Naive thymus-derived CD8-positive, alpha-beta T cell (primary cell): ENCODE data around the gene CLEC4C. TPM values are rescaled to one million over a fixed set of nuclear protein-coding genes. Genes with fewer than 3 reads are reported as not detected.
"Not testable (repeated sequence)": the region's sequence is repeated elsewhere in the genome, so short reads cannot be mapped to it uniquely, and the experiment has no call there.

Experiments used
- ATAC-seq, 2 donors: fragments of 150-1000 bp; cut with Tn5 transposase in 1 of 2; sonication (Bioruptor Pico), chemical (Tn5 transposase) in 1 of 2; 1 replicate in 1 of 2; 2 replicates in 1 of 2; pipeline ENCODE4 v1.10.0; 2021; ENCODE audit warnings: mild to moderate bottlenecking in 2 of 2, moderate library complexity in 2 of 2
- POLR2A ChIA-PET: fragments of 350-600 bp; sonication (Branson Sonifier 250); formaldehyde crosslinking; loops from one replicate; lab custom pipeline; 2021; ENCODE audit warnings: antibody characterized with exemption; lab: Charles Lee
- DNase-seq, 10 donors: peaks; one replicate each; pipeline versions ENCODE4 v3.0.0 to v3.0.0-alpha.2; 2020 to 2022
- H3K27ac Mint-ChIP-seq, 10 donors: one replicate each; pipeline ENCODE4 v1.8.0; 2020 to 2022; ENCODE audit warnings: mild to moderate bottlenecking in 10 of 10, mixed read lengths in 10 of 10, moderate library complexity in 4 of 10, inconsistent platforms in 1 of 10
- H3K27me3 Mint-ChIP-seq, 5 donors: one replicate each; pipeline ENCODE4 v1.8.0; 2021 to 2022; ENCODE audit warnings: mixed read lengths in 5 of 5
- H3K36me3 Mint-ChIP-seq, 3 donors: one replicate each; pipeline ENCODE4 v1.8.0; 2020 to 2022; ENCODE audit warnings: mixed read lengths in 3 of 3, mild to moderate bottlenecking in 2 of 3, inconsistent platforms in 1 of 3
- H3K4me1 Mint-ChIP-seq, 4 donors: one replicate each; pipeline ENCODE4 v1.8.0; 2021 to 2022; ENCODE audit warnings: mixed read lengths in 4 of 4
- H3K4me3 Mint-ChIP-seq, 10 donors: one replicate each; pipeline ENCODE4 v1.8.0; 2020 to 2022; ENCODE audit warnings: mild to moderate bottlenecking in 10 of 10, mixed read lengths in 10 of 10, moderate library complexity in 6 of 10, inconsistent platforms in 1 of 10
- H3K9me3 Mint-ChIP-seq, 9 donors: one replicate each; pipeline ENCODE4 v1.8.0; 2020 to 2022; ENCODE audit warnings: mixed read lengths in 9 of 9, mild to moderate bottlenecking in 3 of 9, inconsistent platforms in 1 of 9, moderate library complexity in 1 of 9
- polyA plus RNA-seq, 3 donors: library from polyadenylated mRNA; unstranded; fragments of 300-500 nt; fragmentation: Illumina TruSeq; gene quantifications; one replicate each; pipeline ENCODE4 v1.2.3, GENCODE V29; 2021
- total RNA-seq, 8 experiments: library from RNA in 2 of 8; stranded (reverse) in 2 of 8; gene quantifications; one replicate each; pipeline ENCODE4 v1.2.3 and lab custom pipeline; 2021 to 2026

The CLEC4C gene
- total RNA-seq (not detected), polyA plus RNA-seq (not detected), total RNA-seq (lab: John Stamatoyannopoulos, UW) (0 reads per million in 6 experiments)

GRCh38 chr12:7747246-7747645, at the start of gene CLEC4C:
TSS of gene CLEC4C (minus strand) at chr12:7747375. CDS start at chr12:7747348, 27 bp downstream.
- H3K4me1 Mint-ChIP-seq: peaks cover 0 to 11% (median 0%) of the 10 kb centered on the region in 4 donors
- ATAC-seq: no peak
- peak within 1 kb of the TSS in 1 of 10 donors; percentile 67 for H3K27ac Mint-ChIP-seq
- DNase-seq: no peak
- peaks cover 0 to 9% (median 6%) of the 10 kb centered on the region in 9 donors for H3K9me3 Mint-ChIP-seq
- H3K36me3 Mint-ChIP-seq: peaks cover 0 to 8% (median 2%) of the 10 kb centered on the region in 3 donors
- H3K4me3 Mint-ChIP-seq: peak within 1 kb of the TSS in 2 of 10 donors; percentile 24 to 63
- H3K27me3 Mint-ChIP-seq: peaks cover 0 to 2% (median 0%) of the 10 kb centered on the region in 5 donors
- POLR2A ChIA-PET: no interaction called here

- H3K36me3 Mint-ChIP-seq: no peaks in the 10 kb centered on the region
- POLR2A ChIA-PET: no interaction called here
- no peak overlapping the region for H3K4me3 Mint-ChIP-seq
- H3K27me3 Mint-ChIP-seq: peaks cover 0 to 9% (median 2%) of the 10 kb centered on the region in 5 donors
- H3K9me3 Mint-ChIP-seq: no peaks in the 10 kb centered on the region
- ATAC-seq: no peak
- no peak for DNase-seq
- H3K4me1 Mint-ChIP-seq: peaks cover 0 to 1% (median 0%) of the 10 kb centered on the region in 4 donors
- no peak overlapping the region for H3K27ac Mint-ChIP-seq
Observed at GRCh38 chr12:7793211-7793610, 46.0 kb upstream of the CLEC4C start.

- H3K4me1 Mint-ChIP-seq, H3K36me3 Mint-ChIP-seq, POLR2A ChIA-PET, ATAC-seq, DNase-seq, H3K9me3 Mint-ChIP-seq, H3K27ac Mint-ChIP-seq, H3K4me3 Mint-ChIP-seq: not testable (repeated sequence)
- H3K27me3 Mint-ChIP-seq: peaks cover 0 to 18% (median 9%) of the 10 kb centered on the region in 5 donors
Observed at GRCh38 chr12:7788884-7789528, 41.8 kb upstream of the CLEC4C start, which contains the start of gene NANOG. TSS of gene NANOG (plus strand) at chr12:7789402. CDS start at chr12:7789615, 213 bp downstream.

GRCh38 chr12:7788294-7788660, 41.1 kb upstream of the CLEC4C start:
- H3K4me1 Mint-ChIP-seq: peaks cover 0 to 6% (median 0%) of the 10 kb centered on the region in 4 donors
- no peak overlapping the region for H3K4me3 Mint-ChIP-seq
- POLR2A ChIA-PET: no interaction called here
- no peak for DNase-seq
- no peaks in the 10 kb centered on the region for H3K9me3 Mint-ChIP-seq
- no peaks in the 10 kb centered on the region for H3K36me3 Mint-ChIP-seq
- H3K27ac Mint-ChIP-seq: no peak overlapping the region
- peaks cover 0 to 18% (median 8%) of the 10 kb centered on the region in 5 donors for H3K27me3 Mint-ChIP-seq
- ATAC-seq: no peak

GRCh38 chr12:7787574-7788293, 40.6 kb upstream of the CLEC4C start:
- H3K4me3 Mint-ChIP-seq: no peak overlapping the region
- no peaks in the 10 kb centered on the region for H3K9me3 Mint-ChIP-seq
- no peak overlapping the region for H3K27ac Mint-ChIP-seq
- H3K36me3 Mint-ChIP-seq: no peaks in the 10 kb centered on the region
- POLR2A ChIA-PET: no interaction called here
- H3K4me1 Mint-ChIP-seq: peaks cover 0 to 6% (median 0%) of the 10 kb centered on the region in 4 donors
- ATAC-seq (no peak), DNase-seq (no peak)
- H3K27me3 Mint-ChIP-seq: peaks cover 0 to 18% (median 8%) of the 10 kb centered on the region in 5 donors

- peaks cover 0 to 6% (median 0%) of the 10 kb centered on the region in 4 donors for H3K4me1 Mint-ChIP-seq
- peaks cover 0 to 17% (median 5%) of the 10 kb centered on the region in 5 donors for H3K27me3 Mint-ChIP-seq
- POLR2A ChIA-PET: no interaction called here
- ATAC-seq (no peak), DNase-seq (no peak)
- H3K27ac Mint-ChIP-seq: no peak overlapping the region
- no peaks in the 10 kb centered on the region for H3K9me3 Mint-ChIP-seq
- H3K36me3 Mint-ChIP-seq: no peaks in the 10 kb centered on the region
- H3K4me3 Mint-ChIP-seq: no peak overlapping the region
Observed at GRCh38 chr12:7784701-7785100, 37.5 kb upstream of the CLEC4C start.

GRCh38 chr12:7783433-7783832, 36.3 kb upstream of the CLEC4C start:
- POLR2A ChIA-PET, H3K4me3 Mint-ChIP-seq, H3K4me1 Mint-ChIP-seq, DNase-seq, H3K9me3 Mint-ChIP-seq, H3K36me3 Mint-ChIP-seq, ATAC-seq: not testable (repeated sequence)
- Mint-ChIP-seq H3K27me3 (peaks cover 0 to 17% (median 5%) of the 10 kb centered on the region in 5 donors), H3K27ac (peak overlapping the region in 1 of 10 donors; percentile 73)

GRCh38 chr12:7782055-7782454, 34.9 kb upstream of the CLEC4C start:
- POLR2A ChIA-PET: no interaction called here
- Mint-ChIP-seq H3K27ac (no peak overlapping the region), H3K4me3 (no peak overlapping the region), H3K4me1 (no peaks in the 10 kb centered on the region), H3K36me3 (no peaks in the 10 kb centered on the region), H3K9me3 (no peaks in the 10 kb centered on the region), H3K27me3 (peaks cover 0 to 5% (median 3%) of the 10 kb centered on the region in 5 donors)
- ATAC-seq (no peak), DNase-seq (no peak)

GRCh38 chr12:7781274-7781673, 34.1 kb upstream of the CLEC4C start:
- H3K36me3 Mint-ChIP-seq: no peaks in the 10 kb centered on the region
- peaks cover 0 to 2% (median 0%) of the 10 kb centered on the region in 5 donors for H3K27me3 Mint-ChIP-seq
- no peaks in the 10 kb centered on the region for H3K4me1 Mint-ChIP-seq
- no peak for DNase-seq
- POLR2A ChIA-PET: no interaction called here
- H3K4me3 Mint-ChIP-seq: no peak overlapping the region
- H3K27ac Mint-ChIP-seq: no peak overlapping the region
- no peak for ATAC-seq
- no peaks in the 10 kb centered on the region for H3K9me3 Mint-ChIP-seq

- H3K4me1 Mint-ChIP-seq: no peaks in the 10 kb centered on the region
- no peak for DNase-seq
- H3K27me3 Mint-ChIP-seq: peaks cover 0 to 1% (median 0%) of the 10 kb centered on the region in 5 donors
- H3K4me3 Mint-ChIP-seq: no peak overlapping the region
- no peak overlapping the region for H3K27ac Mint-ChIP-seq
- H3K36me3 Mint-ChIP-seq: no peaks in the 10 kb centered on the region
- H3K9me3 Mint-ChIP-seq: no peaks in the 10 kb centered on the region
- ATAC-seq: no peak
- POLR2A ChIA-PET: no interaction called here
Observed at GRCh38 chr12:7769999-7770398, 22.8 kb upstream of the CLEC4C start.

GRCh38 chr12:7758766-7759140, 11.6 kb upstream of the CLEC4C start:
- no peak overlapping the region for H3K27ac Mint-ChIP-seq
- H3K4me3 Mint-ChIP-seq: no peak overlapping the region
- ATAC-seq (no peak), DNase-seq (no peak)
- H3K9me3 Mint-ChIP-seq: no peaks in the 10 kb centered on the region
- peaks cover 0 to 7% (median 2%) of the 10 kb centered on the region in 5 donors for H3K27me3 Mint-ChIP-seq
- POLR2A ChIA-PET: no interaction called here
- H3K36me3 Mint-ChIP-seq: no peaks in the 10 kb centered on the region
- peaks cover 0 to 12% (median 3%) of the 10 kb centered on the region in 4 donors for H3K4me1 Mint-ChIP-seq

- H3K4me3 Mint-ChIP-seq: no peak overlapping the region
- no peak for ATAC-seq
- no peak for DNase-seq
- H3K27me3 Mint-ChIP-seq: peaks cover 0 to 7% (median 0%) of the 10 kb centered on the region in 5 donors
- no peak overlapping the region for H3K27ac Mint-ChIP-seq
- H3K36me3 Mint-ChIP-seq: no peaks in the 10 kb centered on the region
- H3K9me3 Mint-ChIP-seq: no peaks in the 10 kb centered on the region
- POLR2A ChIA-PET: no interaction called here
- peaks cover 0 to 21% (median 3%) of the 10 kb centered on the region in 4 donors for H3K4me1 Mint-ChIP-seq
Observed at GRCh38 chr12:7756993-7757392, 9.8 kb upstream of the CLEC4C start.

- POLR2A ChIA-PET: not testable (repeated sequence)
Observed at GRCh38 chr12:7755668-7756067, 8.5 kb upstream of the CLEC4C start.

More at GRCh38 chr12:7755668-7756067, 8.5 kb upstream of the CLEC4C start:
- H3K36me3 Mint-ChIP-seq, H3K9me3 Mint-ChIP-seq, ATAC-seq, H3K27me3 Mint-ChIP-seq: not testable (repeated sequence)
- H3K4me1 Mint-ChIP-seq: peaks cover 0 to 21% (median 3%) of the 10 kb centered on the region in 4 donors
- DNase-seq: peak in 1 of 10 donors; percentile 17
- peak overlapping the region in 3 of 10 donors; percentile 16 to 48 (median 43) for H3K4me3 Mint-ChIP-seq
- H3K27ac Mint-ChIP-seq: peak overlapping the region in 3 of 10 donors; percentile 32 to 58 (median 34)
